NCI-H1436 (cell line): ENCODE measurements around the gene PRR29.

Source experiments
- DNase-seq: peaks from one replicate; lab custom pipeline; 2025; lab: John Stamatoyannopoulos, UW

Gene PRR29

GRCh38 chr17:64042700-64043485 lies 44.7 kb downstream of the PRR29 start:
- DNase-seq = no peak

DNA sequence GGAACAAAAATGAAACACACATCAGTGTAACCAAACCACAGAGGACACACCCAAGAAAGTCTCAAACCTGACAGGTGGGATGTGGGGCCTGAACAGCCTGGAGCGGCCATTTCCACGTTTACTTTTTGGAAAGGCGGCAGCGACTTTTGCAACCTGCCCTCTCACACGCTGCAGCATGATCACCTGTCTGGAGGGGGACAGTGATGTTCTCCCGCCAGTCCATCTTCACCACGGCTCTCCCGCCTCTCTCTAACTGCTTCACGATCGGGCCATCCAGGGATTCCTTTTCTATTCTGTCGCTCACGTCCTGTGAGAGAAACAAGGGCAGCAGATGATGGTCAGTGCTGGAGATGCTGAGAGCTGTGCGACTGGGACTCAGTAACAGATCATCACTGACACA lies 47.0 kb downstream of the PRR29 start:
- DNase-seq = no peak

GRCh38 chr17:64048805-64049204 lies 50.7 kb downstream of the PRR29 start:
- DNase-seq = no peak

- no peak for DNase-seq
These were observed 53.0 kb downstream of the PRR29 start for GRCh38 chr17:64051153-64051552.

- DNase-seq = no peak
These were observed 55.0 kb downstream of the PRR29 start for GRCh38 chr17:64053101-64053500.
